Measurements from ENCODE around the gene TAF4. TPM values are rescaled to one million over a fixed set of nuclear protein-coding genes. Genes with fewer than 3 reads are reported as not detected.

Gene TAF4
- total RNA-seq, 1 experiment from 2014 or later = 21.0 TPM

DNA sequence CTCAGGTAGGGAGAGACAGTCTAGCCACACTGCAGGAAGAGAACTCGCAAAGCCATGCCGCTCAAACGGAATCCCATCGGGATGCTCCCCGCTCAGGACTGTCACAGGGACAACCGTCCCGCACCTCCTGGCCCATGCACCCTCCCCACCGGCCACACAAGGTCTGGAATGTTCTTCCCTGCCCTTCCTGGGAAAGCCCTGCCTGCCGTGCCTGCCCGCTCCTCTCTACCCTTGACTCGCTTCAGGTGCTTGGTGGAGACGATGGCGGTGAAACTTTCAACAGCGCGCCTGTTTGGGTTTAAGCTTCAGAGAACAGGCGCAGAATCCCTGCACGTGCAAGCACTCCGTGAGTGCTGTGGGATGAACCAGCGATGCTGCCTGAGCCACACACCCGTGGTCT lies 20.6 kb downstream of the TAF4 start:
- Histone ChIP-seq H3K9me3 (ENCODE audit: control insufficient read depth, insufficient read depth, low read depth, low read length) (no peaks in the 10 kb centered on the region), H3K4me3 (ENCODE audit: low read depth in 2 of 2, low read length in 2 of 2) (no peak overlapping the region), H3K27me3 (ENCODE audit: control insufficient read depth, insufficient read depth, low read length) (no peaks in the 10 kb centered on the region), H3K36me3 (ENCODE audit: control insufficient read depth, insufficient read depth, low read length) (no peaks in the 10 kb centered on the region), H3K27ac (ENCODE audit: low read length) (no peak overlapping the region), H3K4me1 (ENCODE audit: control insufficient read depth, insufficient read depth, low read length) (no peaks in the 10 kb centered on the region; the same call in 1 of the 2 replicates)
- intact Hi-C loops (cut with micrococcal nuclease; ENCODE audit: unreplicated experiment) = no loop called here
- ChIA-PET CTCF (no interaction called here), POLR2A (no interaction called here)
- BruUV-seq (replicated peaks) = no TSS peak
- TF ChIP-seq TCF7L2 (IDR thresholded peaks at IDR 0.05; ENCODE audit: low read depth, low read length) = no peak
- TF ChIP-seq SIN3A (IDR thresholded peaks at IDR 0.05; ENCODE audit: borderline replicate concordance, insufficient read depth, low read depth, low read length) = no peak
- TF ChIP-seq, protein P1, sequence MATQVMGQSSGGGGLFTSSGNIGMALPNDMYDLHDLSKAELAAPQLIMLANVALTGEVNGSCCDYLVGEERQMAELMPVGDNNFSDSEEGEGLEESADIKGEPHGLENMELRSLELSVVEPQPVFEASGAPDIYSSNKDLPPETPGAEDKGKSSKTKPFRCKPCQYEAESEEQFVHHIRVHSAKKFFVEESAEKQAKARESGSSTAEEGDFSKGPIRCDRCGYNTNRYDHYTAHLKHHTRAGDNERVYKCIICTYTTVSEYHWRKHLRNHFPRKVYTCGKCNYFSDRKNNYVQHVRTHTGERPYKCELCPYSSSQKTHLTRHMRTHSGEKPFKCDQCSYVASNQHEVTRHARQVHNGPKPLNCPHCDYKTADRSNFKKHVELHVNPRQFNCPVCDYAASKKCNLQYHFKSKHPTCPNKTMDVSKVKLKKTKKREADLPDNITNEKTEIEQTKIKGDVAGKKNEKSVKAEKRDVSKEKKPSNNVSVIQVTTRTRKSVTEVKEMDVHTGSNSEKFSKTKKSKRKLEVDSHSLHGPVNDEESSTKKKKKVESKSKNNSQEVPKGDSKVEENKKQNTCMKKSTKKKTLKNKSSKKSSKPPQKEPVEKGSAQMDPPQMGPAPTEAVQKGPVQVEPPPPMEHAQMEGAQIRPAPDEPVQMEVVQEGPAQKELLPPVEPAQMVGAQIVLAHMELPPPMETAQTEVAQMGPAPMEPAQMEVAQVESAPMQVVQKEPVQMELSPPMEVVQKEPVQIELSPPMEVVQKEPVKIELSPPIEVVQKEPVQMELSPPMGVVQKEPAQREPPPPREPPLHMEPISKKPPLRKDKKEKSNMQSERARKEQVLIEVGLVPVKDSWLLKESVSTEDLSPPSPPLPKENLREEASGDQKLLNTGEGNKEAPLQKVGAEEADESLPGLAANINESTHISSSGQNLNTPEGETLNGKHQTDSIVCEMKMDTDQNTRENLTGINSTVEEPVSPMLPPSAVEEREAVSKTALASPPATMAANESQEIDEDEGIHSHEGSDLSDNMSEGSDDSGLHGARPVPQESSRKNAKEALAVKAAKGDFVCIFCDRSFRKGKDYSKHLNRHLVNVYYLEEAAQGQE (IDR thresholded peaks at IDR 0.05; ENCODE audit: insufficient read depth in 1 of 2, low read depth in 2 of 2, low read length in 1 of 2) = no peak
- TF ChIP-seq POLR2AphosphoS5 (IDR thresholded peaks at IDR 0.05; ENCODE audit: low read depth, low read length) = no peak
- TF ChIP-seq, protein P2, sequence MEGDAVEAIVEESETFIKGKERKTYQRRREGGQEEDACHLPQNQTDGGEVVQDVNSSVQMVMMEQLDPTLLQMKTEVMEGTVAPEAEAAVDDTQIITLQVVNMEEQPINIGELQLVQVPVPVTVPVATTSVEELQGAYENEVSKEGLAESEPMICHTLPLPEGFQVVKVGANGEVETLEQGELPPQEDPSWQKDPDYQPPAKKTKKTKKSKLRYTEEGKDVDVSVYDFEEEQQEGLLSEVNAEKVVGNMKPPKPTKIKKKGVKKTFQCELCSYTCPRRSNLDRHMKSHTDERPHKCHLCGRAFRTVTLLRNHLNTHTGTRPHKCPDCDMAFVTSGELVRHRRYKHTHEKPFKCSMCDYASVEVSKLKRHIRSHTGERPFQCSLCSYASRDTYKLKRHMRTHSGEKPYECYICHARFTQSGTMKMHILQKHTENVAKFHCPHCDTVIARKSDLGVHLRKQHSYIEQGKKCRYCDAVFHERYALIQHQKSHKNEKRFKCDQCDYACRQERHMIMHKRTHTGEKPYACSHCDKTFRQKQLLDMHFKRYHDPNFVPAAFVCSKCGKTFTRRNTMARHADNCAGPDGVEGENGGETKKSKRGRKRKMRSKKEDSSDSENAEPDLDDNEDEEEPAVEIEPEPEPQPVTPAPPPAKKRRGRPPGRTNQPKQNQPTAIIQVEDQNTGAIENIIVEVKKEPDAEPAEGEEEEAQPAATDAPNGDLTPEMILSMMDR (IDR thresholded peaks at IDR 0.05) = no peak
- DNase-seq (ENCODE audit: low read depth, low spot score) (no peak), ATAC-seq (no peak)
- in situ Hi-C loops (cut with HindIII; ENCODE audit: low pct_unique_long_range_greater_than_20kb, low sequenced_read_pairs) = no loop called here

DNA sequence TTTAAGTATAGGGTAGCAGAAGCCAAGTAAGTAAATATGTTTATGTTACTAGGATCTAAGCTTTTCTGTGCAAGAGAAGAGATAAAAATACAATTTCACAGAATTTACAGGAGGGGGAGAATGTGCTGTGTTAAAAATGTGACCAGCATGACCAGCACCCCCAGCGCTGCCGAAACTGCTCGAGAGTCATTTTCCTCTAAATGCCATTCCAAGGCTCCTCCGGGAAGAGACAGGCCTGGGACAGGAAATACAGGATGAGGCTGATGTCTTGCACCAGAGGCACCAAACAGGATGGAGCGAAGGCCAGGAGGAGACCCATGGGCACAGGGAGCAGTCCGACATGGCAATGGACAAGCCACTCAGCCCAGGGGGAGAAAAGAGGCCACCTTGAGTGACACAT lies 21.1 kb downstream of the TAF4 start:
- Histone ChIP-seq H3K27ac (ENCODE audit: low read length) (no peak overlapping the region), H3K27me3 (ENCODE audit: control insufficient read depth, insufficient read depth, low read length) (no peaks in the 10 kb centered on the region), H3K9me3 (ENCODE audit: control insufficient read depth, insufficient read depth, low read depth, low read length) (no peaks in the 10 kb centered on the region), H3K4me3 (ENCODE audit: low read depth in 2 of 2, low read length in 2 of 2) (no peak overlapping the region), H3K4me1 (ENCODE audit: control insufficient read depth, insufficient read depth, low read length) (no peaks in the 10 kb centered on the region; the same call in 1 of the 2 replicates), H3K36me3 (ENCODE audit: control insufficient read depth, insufficient read depth, low read length) (no peaks in the 10 kb centered on the region)
- intact Hi-C loops (cut with micrococcal nuclease; ENCODE audit: unreplicated experiment) (no loop called here), in situ Hi-C loops (cut with HindIII; ENCODE audit: low pct_unique_long_range_greater_than_20kb, low sequenced_read_pairs) (no loop called here)
- no TSS peak for BruUV-seq (replicated peaks)
- CTCF ChIA-PET = no interaction called here
- no peak for ATAC-seq
- TF ChIP-seq, protein P1 (IDR thresholded peaks at IDR 0.05; ENCODE audit: insufficient read depth in 1 of 2, low read depth in 2 of 2, low read length in 1 of 2) = no peak
- POLR2A ChIA-PET = no interaction called here
- no peak for DNase-seq (ENCODE audit: low read depth, low spot score)

Data from Panc1 (cell line).